A549 (cell line): ENCODE results near the gene SFXN3. TPM values are rescaled to one million over a fixed set of nuclear protein-coding genes. Genes with fewer than 3 reads are reported as not detected.
A peak's percentile ranks its signal among the peaks of the same experiment; 100 is the strongest.

Experiments
- ATAC-seq, 2 experiments: fragments of 200-7000 bp in 1 of 2; fragments of >200 bp in 1 of 2; cut with Nextera tagmentation in 1 of 2; cut with Tn5 transposase in 1 of 2; 3 replicates each; pipeline versions ENCODE4 v1.8.0 to v1.9.1; 2018 to 2020; ENCODE audit warnings: mild to moderate bottlenecking in 1 of 2, moderate library complexity in 1 of 2
- CTCF ChIA-PET: fragments of 300-600 bp; sonication (Branson Sonifier 250); formaldehyde crosslinking; extraction: SDS; loops from one replicate; lab custom pipeline; 2021; ENCODE audit warnings: antibody characterized with exemption, inconsistent platforms; lab: Yijun Ruan, JAX
- POLR2A ChIA-PET: fragments of 350-600 bp; formaldehyde crosslinking; extraction: SDS; loops from one replicate; lab custom pipeline; 2021; ENCODE audit warnings: antibody characterized with exemption, inconsistent platforms; lab: Yijun Ruan, JAX
- DNase-seq, 2 experiments: peaks; one replicate each; pipeline versions ENCODE4 v3.0.0 to v3.0.0-alpha.2; 2011 to 2016; ENCODE audit warnings: low read depth in 1 of 2, low spot score in 1 of 2
- FAIRE-seq: peaks from 2 replicates; lab custom pipeline; 2011; peaks lifted over from hg19 to GRCh38; lab: Jason Lieb, UNC
- H3K27ac ChIP-seq, 2 experiments: fragments of >200 bp; sonication (Bioruptor Twin); formaldehyde crosslinking; 3 replicates each; pipeline ENCODE4 v1.5.1; 2016 to 2017
- H3K4me1 ChIP-seq: fragments of >200 bp; sonication (Bioruptor Twin); formaldehyde crosslinking; 3 replicates; pipeline ENCODE4 v1.6.1; 2016
- H3K4me2 ChIP-seq: fragments of >200 bp; sonication (Bioruptor Twin); formaldehyde crosslinking; 3 replicates; pipeline ENCODE4 v1.6.1; 2016
- H3K4me3 ChIP-seq: fragments of >200 bp; sonication (Bioruptor Twin); formaldehyde crosslinking; 3 replicates; pipeline ENCODE4 v1.5.1; 2016
- H3K9me3 ChIP-seq: fragments of >200 bp; sonication (Bioruptor Twin); formaldehyde crosslinking; 3 replicates; pipeline ENCODE4 v1.6.1; 2016
- CEBPB ChIP-seq, 2 experiments: fragments of >200 bp in 1 of 2; sonication (Bioruptor Twin) in 1 of 2; formaldehyde crosslinking in 1 of 2; IDR thresholded peaks; 2 replicates each; pipeline ENCODE4 v1.6.1; 2012 to 2016
- CHD2 ChIP-seq: fragments of 150-350 bp; IDR thresholded peaks from 2 replicates; pipeline ENCODE4 v1.6.1; 2014; ENCODE audit warnings: low read length; ENCODE audit not compliant: partially characterized antibody
- EHMT2 ChIP-seq: fragments of 200-600 bp; sonication (generic); IDR thresholded peaks from 2 replicates; pipeline ENCODE4 v1.6.1; 2016; ENCODE audit warnings: antibody characterized with exemption, low read depth, mild to moderate bottlenecking, moderate library complexity
- ESRRA ChIP-seq: fragments of 150-350 bp; IDR thresholded peaks from 2 replicates; pipeline ENCODE4 v1.6.1; 2014; ENCODE audit warnings: mild to moderate bottlenecking, low read length, borderline replicate concordance
- FOSL2 ChIP-seq, 2 experiments: fragments of 450-650 bp in 1 of 2; fragments of >200 bp in 1 of 2; sonication (Bioruptor Twin) in 1 of 2; formaldehyde crosslinking; IDR thresholded peaks; 2 replicates each; pipeline versions ENCODE4 v1.5.0 to v1.6.1; 2016 to 2020; ENCODE audit warnings: mild to moderate bottlenecking in 1 of 2, moderate library complexity in 1 of 2
- GATA3 ChIP-seq: IDR thresholded peaks from 2 replicates; pipeline ENCODE4 v1.6.1; 2012; ENCODE audit warnings: borderline replicate concordance
- HDAC2 ChIP-seq: fragments of 200-600 bp; sonication (generic); IDR thresholded peaks from 2 replicates; pipeline ENCODE4 v1.6.1; 2016
- HOXB13 ChIP-seq: fragments of 250-450 bp; sonication (Bioruptor Pico); IDR thresholded peaks from 2 replicates; pipeline ENCODE4 v1.5.0; 2020; ENCODE audit warnings: low read depth, mild to moderate bottlenecking, moderate library complexity
- KDM5A ChIP-seq: fragments of 200-600 bp; sonication (generic); IDR thresholded peaks from 2 replicates; pipeline ENCODE4 v1.6.1; 2016; ENCODE audit warnings: antibody characterized with exemption, mild to moderate bottlenecking
- NR3C1 ChIP-seq: fragments of >200 bp; sonication (Bioruptor Twin); formaldehyde crosslinking; IDR thresholded peaks from 3 replicates; pipeline ENCODE4 v1.6.1; 2017
- RNF2 ChIP-seq: fragments of 200-600 bp; sonication (generic); IDR thresholded peaks from 2 replicates; pipeline ENCODE4 v1.6.1; 2016; ENCODE audit warnings: low read depth, mild to moderate bottlenecking, antibody characterized with exemption, moderate library complexity, borderline replicate concordance
- TFCP2L1 ChIP-seq: fragments of 250-450 bp; sonication (Bioruptor Pico); IDR thresholded peaks from 2 replicates; pipeline ENCODE4 v1.5.0; 2021; ENCODE audit warnings: mild to moderate bottlenecking
- ZC3H11A ChIP-seq: fragments of 450-650 bp; IDR thresholded peaks from 2 replicates; pipeline ENCODE4 v1.6.1; 2014; ENCODE audit warnings: antibody characterized with exemption, mild to moderate bottlenecking
- ZNF302 ChIP-seq: fragments of 250-450 bp; sonication (Bioruptor Pico); IDR thresholded peaks from 2 replicates; pipeline ENCODE4 v1.9.0; 2021; ENCODE audit warnings: inconsistent platforms, mild to moderate bottlenecking, moderate library complexity
- WGBS: methylation state at CpG from one replicate; pipeline ENCODE4 v1.1.6; 2017; ENCODE audit errors: missing lambda C conversion rate; 5-methylcytosine and 5-hydroxymethylcytosine counted together
- polyA plus RNA-seq, 4 experiments: library from polyadenylated mRNA; depleted of rRNA in 3 of 4; stranded (reverse); fragments of >200 nt; fragmentation: RNase III in 1 of 4; extraction: RNeasy Plus Mini Kit Qiagen cat#74134 plus additional on column Dnase treatment in 1 of 4; gene quantifications; 2 replicates in 3 of 4; 3 replicates in 1 of 4; pipeline ENCODE4 v1.2.3, GENCODE V29; 2011 to 2017
- TF ChIP-seq, protein P1 (sequence below): fragments of 250-450 bp; sonication (Bioruptor Pico); IDR thresholded peaks from 2 replicates; pipeline ENCODE4 v1.5.0; 2020; ENCODE audit warnings: low read depth, mild to moderate bottlenecking, moderate library complexity
- TF ChIP-seq, protein P2 (sequence below): fragments of 200-600 bp; sonication (generic); IDR thresholded peaks from 2 replicates; pipeline ENCODE4 v1.6.1; 2016; ENCODE audit warnings: antibody characterized with exemption, mild to moderate bottlenecking, moderate library complexity
- TF ChIP-seq, protein P3 (sequence below): IDR thresholded peaks from 2 replicates; pipeline ENCODE4 v1.6.1; 2012
- TF ChIP-seq, protein P4 (sequence below): fragments of >200 bp; sonication (Bioruptor Twin); formaldehyde crosslinking; IDR thresholded peaks from 3 replicates; pipeline ENCODE4 v1.5.1; 2016
- TF ChIP-seq, protein P5 (sequence below): fragments of 150-350 bp; IDR thresholded peaks from 2 replicates; pipeline ENCODE4 v1.6.1; 2014; ENCODE audit warnings: low read depth, mild to moderate bottlenecking, low read length

Gene SFXN3
- polyA plus RNA-seq, 2 of the 4 experiments (the other 2 are of a cell fraction) = 26.3 to 33.7 TPM

DNA sequence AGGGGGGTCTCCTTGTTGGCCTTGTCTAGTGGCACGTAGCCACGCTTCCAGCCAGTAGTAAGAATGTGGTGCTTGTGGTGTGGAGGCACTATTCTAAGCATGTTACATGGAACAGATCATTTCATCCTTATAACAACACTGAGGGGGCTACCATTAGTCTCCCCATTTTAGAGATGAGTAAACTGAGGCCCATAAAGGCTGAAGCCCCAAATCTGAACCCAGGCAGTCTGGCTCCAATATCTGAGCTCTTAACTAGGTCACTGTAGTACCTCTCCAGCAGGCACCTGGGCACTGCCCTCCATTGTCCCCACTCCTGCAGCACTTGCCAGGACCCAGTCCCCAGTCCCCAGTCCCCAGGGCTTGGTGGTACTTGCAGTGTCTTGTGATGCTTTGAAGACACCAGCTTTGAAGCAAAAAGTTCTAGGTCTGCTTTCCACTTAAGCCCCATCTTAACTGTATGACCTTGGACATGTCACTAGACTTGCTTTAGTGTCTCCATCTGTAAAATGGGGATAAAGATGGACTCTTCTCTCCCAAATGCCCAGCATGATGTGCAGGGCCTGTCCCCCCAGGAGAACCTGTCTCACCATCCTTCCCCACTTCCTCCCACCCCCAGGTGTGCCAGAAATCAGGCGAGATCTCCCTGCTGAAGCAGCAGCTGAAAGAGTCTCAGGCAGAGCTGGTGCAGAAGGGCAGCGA is 25.0 kb upstream of the SFXN3 start:
- ChIA-PET POLR2A (interaction anchor here (1.2 kb wide), 1 partner anchor 12 kb away, joined by 3 read pairs; no protein-coding TSS in a partner anchor), CTCF (interaction anchor here (1.3 to 25.8 kb wide), 4 partner anchors 11 to 136 kb away, joined by 3 to 608 read pairs (median 156); partner anchors contain the start of genes LZTS2, MRPL43 and TWNK)
- TF ChIP-seq, protein P1, sequence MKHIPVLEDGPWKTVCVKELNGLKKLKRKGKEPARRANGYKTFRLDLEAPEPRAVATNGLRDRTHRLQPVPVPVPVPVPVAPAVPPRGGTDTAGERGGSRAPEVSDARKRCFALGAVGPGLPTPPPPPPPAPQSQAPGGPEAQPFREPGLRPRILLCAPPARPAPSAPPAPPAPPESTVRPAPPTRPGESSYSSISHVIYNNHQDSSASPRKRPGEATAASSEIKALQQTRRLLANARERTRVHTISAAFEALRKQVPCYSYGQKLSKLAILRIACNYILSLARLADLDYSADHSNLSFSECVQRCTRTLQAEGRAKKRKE = no peak
- TF ChIP-seq, protein P2, sequence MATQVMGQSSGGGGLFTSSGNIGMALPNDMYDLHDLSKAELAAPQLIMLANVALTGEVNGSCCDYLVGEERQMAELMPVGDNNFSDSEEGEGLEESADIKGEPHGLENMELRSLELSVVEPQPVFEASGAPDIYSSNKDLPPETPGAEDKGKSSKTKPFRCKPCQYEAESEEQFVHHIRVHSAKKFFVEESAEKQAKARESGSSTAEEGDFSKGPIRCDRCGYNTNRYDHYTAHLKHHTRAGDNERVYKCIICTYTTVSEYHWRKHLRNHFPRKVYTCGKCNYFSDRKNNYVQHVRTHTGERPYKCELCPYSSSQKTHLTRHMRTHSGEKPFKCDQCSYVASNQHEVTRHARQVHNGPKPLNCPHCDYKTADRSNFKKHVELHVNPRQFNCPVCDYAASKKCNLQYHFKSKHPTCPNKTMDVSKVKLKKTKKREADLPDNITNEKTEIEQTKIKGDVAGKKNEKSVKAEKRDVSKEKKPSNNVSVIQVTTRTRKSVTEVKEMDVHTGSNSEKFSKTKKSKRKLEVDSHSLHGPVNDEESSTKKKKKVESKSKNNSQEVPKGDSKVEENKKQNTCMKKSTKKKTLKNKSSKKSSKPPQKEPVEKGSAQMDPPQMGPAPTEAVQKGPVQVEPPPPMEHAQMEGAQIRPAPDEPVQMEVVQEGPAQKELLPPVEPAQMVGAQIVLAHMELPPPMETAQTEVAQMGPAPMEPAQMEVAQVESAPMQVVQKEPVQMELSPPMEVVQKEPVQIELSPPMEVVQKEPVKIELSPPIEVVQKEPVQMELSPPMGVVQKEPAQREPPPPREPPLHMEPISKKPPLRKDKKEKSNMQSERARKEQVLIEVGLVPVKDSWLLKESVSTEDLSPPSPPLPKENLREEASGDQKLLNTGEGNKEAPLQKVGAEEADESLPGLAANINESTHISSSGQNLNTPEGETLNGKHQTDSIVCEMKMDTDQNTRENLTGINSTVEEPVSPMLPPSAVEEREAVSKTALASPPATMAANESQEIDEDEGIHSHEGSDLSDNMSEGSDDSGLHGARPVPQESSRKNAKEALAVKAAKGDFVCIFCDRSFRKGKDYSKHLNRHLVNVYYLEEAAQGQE = peak; percentile 37; the same call in 1 of the 2 replicates
- TF ChIP-seq ZC3H11A = no peak
- TF ChIP-seq, protein P3, sequence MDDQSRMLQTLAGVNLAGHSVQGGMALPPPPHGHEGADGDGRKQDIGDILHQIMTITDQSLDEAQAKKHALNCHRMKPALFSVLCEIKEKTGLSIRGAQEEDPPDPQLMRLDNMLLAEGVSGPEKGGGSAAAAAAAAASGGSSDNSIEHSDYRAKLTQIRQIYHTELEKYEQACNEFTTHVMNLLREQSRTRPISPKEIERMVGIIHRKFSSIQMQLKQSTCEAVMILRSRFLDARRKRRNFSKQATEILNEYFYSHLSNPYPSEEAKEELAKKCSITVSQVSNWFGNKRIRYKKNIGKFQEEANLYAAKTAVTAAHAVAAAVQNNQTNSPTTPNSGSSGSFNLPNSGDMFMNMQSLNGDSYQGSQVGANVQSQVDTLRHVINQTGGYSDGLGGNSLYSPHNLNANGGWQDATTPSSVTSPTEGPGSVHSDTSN = no peak
- TF ChIP-seq HDAC2 = no peak
- TF ChIP-seq KDM5A = no peak
- TF ChIP-seq ESRRA = 0 out of 2 replicates have a peak, but pooled peaks have one; percentile 42
- Histone ChIP-seq H3K27ac (no peak overlapping the region), H3K9me3 (no peaks in the 10 kb centered on the region), H3K4me3 (no peak overlapping the region), H3K4me1 (peaks cover 10% of the 10 kb centered on the region; the same call in 2 of the 3 replicates), H3K4me2 (no peak overlapping the region)
- WGBS = 80% methylated on average over 3 of the region's 4 CpGs
- ATAC-seq (no peak), DNase-seq (no peak), FAIRE-seq (no peak)

DNA sequence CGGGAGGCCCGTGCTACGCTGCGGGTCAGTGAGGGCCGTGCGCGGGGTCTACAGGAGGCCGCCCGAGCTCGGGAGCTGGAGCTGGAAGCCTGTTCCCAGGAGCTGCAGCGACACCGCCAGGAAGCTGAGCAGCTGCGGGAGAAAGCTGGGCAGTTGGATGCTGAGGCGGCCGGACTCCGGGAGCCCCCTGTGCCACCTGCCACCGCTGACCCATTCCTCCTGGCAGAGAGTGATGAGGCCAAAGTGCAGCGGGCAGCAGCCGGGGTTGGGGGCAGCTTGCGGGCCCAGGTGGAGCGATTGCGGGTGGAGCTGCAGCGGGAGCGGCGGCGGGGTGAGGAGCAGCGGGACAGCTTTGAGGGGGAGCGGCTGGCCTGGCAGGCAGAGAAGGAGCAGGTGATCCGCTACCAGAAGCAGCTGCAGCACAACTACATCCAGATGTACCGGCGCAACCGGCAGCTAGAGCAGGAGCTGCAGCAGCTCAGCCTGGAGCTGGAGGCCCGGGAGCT is 24.4 kb upstream of the SFXN3 start:
- ChIA-PET POLR2A (interaction anchor here (1.2 kb wide), 1 partner anchor 12 kb away, joined by 3 read pairs; no protein-coding TSS in a partner anchor), CTCF (interaction anchor here (0.8 to 25.8 kb wide), 6 partner anchors 10 to 135 kb away, joined by 3 to 608 read pairs (median 4); partner anchors contain the start of genes LZTS2, MRPL43 and TWNK)
- WGBS = 96% methylated on average over 19 of the region's 33 CpGs
- Histone ChIP-seq H3K9me3 (no peaks in the 10 kb centered on the region), H3K4me3 (no peak overlapping the region), H3K4me2 (no peak overlapping the region), H3K4me1 (peaks cover 5% of the 10 kb centered on the region; the same call in 1 of the 3 replicates), H3K27ac (no peak overlapping the region)
- DNase-seq (no peak), ATAC-seq (no peak), FAIRE-seq (no peak)
- TF ChIP-seq CHD2 = no peak
- no peak for TF ChIP-seq HOXB13 (CRISPR knock-in tag)
- TF ChIP-seq TFCP2L1 = no peak
- no peak for TF ChIP-seq EHMT2
- no peak for TF ChIP-seq HDAC2
- no peak for TF ChIP-seq ESRRA
- TF ChIP-seq FOSL2 (IDR thresholded peaks at IDR 0.05) = no peak
- no peak for TF ChIP-seq FOSL2 (CRISPR knock-in tag; IDR thresholded peaks at IDR 0.05)

DNA sequence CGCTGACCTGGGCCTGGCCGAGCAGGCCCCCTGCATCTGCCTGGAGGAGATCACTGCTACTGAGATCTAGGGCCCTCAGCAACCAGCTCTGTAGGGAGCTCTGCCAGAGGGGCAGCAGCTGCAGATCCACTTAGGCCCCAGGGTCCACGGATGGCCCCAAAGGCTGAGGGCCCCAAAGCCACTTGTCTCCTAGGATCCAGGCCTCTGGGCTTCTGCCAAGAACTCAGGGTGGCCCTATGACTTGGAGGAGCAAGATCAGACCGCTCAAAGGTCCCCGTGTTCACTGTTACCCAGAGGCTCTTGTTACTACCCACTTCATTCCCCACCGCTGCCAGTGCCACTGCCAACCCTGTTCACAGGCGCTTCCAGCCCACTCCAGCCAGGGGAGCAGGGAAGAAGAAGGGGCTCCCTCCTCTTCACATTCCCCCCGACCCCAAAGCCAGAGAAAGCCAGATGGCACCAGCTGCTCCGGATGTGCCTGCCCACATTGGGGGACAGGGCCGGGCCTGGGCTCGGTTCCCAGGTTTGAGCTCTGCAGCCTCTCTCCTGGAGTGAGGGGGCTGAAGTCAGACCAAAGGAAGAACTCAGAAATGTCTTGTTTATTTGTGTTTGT is 23.8 kb upstream of the SFXN3 start:
- no peaks in the 10 kb centered on the region for H3K9me3 ChIP-seq
- 86% methylated on average over 11 of the region's 11 CpGs for WGBS
- H3K27ac ChIP-seq = no peak overlapping the region
- no peak overlapping the region for H3K4me2 ChIP-seq
- CTCF ChIA-PET = interaction anchor here (0.8 to 25.8 kb wide), 7 partner anchors 9 to 53 kb away, joined by 3 to 608 read pairs (median 5); partner anchors contain the start of genes LZTS2, MRPL43 and TWNK
- no peak overlapping the region for H3K4me3 ChIP-seq
- ATAC-seq (no peak), FAIRE-seq (no peak), DNase-seq (no peak)
- POLR2A ChIA-PET = interaction anchor here (1.2 kb wide), 1 partner anchor 13 kb away, joined by 3 read pairs; no protein-coding TSS in a partner anchor
- H3K4me1 ChIP-seq = peaks cover 9% of the 10 kb centered on the region
- TF ChIP-seq EHMT2 (no peak), CEBPB (IDR thresholded peaks at IDR 0.05) (no peak), NR3C1 (no peak), ZC3H11A (no peak), RNF2 (no peak), GATA3 (no peak), ZNF302 (CRISPR knock-in tag) (no peak), TFCP2L1 (no peak)
- TF ChIP-seq, protein P4, sequence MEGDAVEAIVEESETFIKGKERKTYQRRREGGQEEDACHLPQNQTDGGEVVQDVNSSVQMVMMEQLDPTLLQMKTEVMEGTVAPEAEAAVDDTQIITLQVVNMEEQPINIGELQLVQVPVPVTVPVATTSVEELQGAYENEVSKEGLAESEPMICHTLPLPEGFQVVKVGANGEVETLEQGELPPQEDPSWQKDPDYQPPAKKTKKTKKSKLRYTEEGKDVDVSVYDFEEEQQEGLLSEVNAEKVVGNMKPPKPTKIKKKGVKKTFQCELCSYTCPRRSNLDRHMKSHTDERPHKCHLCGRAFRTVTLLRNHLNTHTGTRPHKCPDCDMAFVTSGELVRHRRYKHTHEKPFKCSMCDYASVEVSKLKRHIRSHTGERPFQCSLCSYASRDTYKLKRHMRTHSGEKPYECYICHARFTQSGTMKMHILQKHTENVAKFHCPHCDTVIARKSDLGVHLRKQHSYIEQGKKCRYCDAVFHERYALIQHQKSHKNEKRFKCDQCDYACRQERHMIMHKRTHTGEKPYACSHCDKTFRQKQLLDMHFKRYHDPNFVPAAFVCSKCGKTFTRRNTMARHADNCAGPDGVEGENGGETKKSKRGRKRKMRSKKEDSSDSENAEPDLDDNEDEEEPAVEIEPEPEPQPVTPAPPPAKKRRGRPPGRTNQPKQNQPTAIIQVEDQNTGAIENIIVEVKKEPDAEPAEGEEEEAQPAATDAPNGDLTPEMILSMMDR = no peak
- TF ChIP-seq, protein P5, sequence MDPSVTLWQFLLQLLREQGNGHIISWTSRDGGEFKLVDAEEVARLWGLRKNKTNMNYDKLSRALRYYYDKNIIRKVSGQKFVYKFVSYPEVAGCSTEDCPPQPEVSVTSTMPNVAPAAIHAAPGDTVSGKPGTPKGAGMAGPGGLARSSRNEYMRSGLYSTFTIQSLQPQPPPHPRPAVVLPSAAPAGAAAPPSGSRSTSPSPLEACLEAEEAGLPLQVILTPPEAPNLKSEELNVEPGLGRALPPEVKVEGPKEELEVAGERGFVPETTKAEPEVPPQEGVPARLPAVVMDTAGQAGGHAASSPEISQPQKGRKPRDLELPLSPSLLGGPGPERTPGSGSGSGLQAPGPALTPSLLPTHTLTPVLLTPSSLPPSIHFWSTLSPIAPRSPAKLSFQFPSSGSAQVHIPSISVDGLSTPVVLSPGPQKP = no peak
